Calu3 (cell line): Measurements from ENCODE around the gene ZNF264. TPM values are rescaled to one million over a fixed set of nuclear protein-coding genes. Genes with fewer than 3 reads are reported as not detected.

Experiments
- BruUV-seq: library from RNA; stranded (reverse); fragments of 400-500 nt; replicated peaks from 2 replicates; lab custom pipeline; 2021; lab: Mats Ljungman, UMichigan
- CTCF ChIA-PET: fragments of 300-600 bp; sonication (Branson Sonifier 250); formaldehyde crosslinking; loops from one replicate; lab custom pipeline; 2022; ENCODE audit warnings: antibody characterized with exemption; lab: Charles Lee
- DNase-seq: peaks from one replicate; pipeline ENCODE4 v3.0.0; 2022
- H3K27ac Mint-ChIP-seq: one replicate; pipeline ENCODE4 v1.8.0; 2022; ENCODE audit warnings: mixed read lengths; ENCODE audit not compliant: unreplicated experiment
- H3K27me3 Mint-ChIP-seq: one replicate; pipeline ENCODE4 v1.8.0; 2022; ENCODE audit warnings: mixed read lengths; ENCODE audit not compliant: unreplicated experiment
- H3K36me3 Mint-ChIP-seq: one replicate; pipeline ENCODE4 v1.8.0; 2022; ENCODE audit warnings: mild to moderate bottlenecking, moderate library complexity, mixed read lengths; ENCODE audit not compliant: insufficient read depth, unreplicated experiment
- H3K4me1 Mint-ChIP-seq: one replicate; pipeline ENCODE4 v1.8.0; 2022; ENCODE audit warnings: mild to moderate bottlenecking, low read depth, mixed read lengths; ENCODE audit not compliant: unreplicated experiment
- H3K4me3 Mint-ChIP-seq: one replicate; pipeline ENCODE4 v1.8.0; 2022; ENCODE audit warnings: mild to moderate bottlenecking, low read depth, moderate library complexity, mixed read lengths; ENCODE audit not compliant: unreplicated experiment
- H3K9me3 Mint-ChIP-seq: one replicate; pipeline ENCODE4 v1.8.0; 2022; ENCODE audit warnings: low read depth, mixed read lengths; ENCODE audit not compliant: unreplicated experiment
- CTCF ChIP-seq: fragments of 200-600 bp; IDR thresholded peaks from one replicate; pipeline ENCODE4 v1.8.0; 2022; ENCODE audit warnings: antibody characterized with exemption; ENCODE audit not compliant: unreplicated experiment
- intact Hi-C: fragments of 100-400 bp; cut with micrococcal nuclease; formaldehyde crosslinking; loops from one replicate; pipeline ENCODE4 v1.10.0; 2022; ENCODE audit not compliant: unreplicated experiment
- total RNA-seq: library from RNA; stranded (reverse); gene quantifications from 2 replicates; pipeline ENCODE4 v1.2.3, GENCODE V29; 2022

The ZNF264 gene
- total RNA-seq, 1 experiment from 2014 or later = 28.7 TPM

- Mint-ChIP-seq H3K9me3 (peaks cover 16% of the 10 kb centered on the region), H3K4me1 (no peaks in the 10 kb centered on the region), H3K36me3 (peaks cover 4% of the 10 kb centered on the region), H3K27ac (no peak overlapping the region), H3K4me3 (no peak overlapping the region), H3K27me3 (no peaks in the 10 kb centered on the region)
- BruUV-seq = no TSS peak
- intact Hi-C loops = no loop called here
- DNase-seq = no peak
- CTCF ChIA-PET = no interaction called here
- no peak for TF ChIP-seq CTCF
Measured at GRCh38 chr19:57165846-57166245, 25.5 kb upstream of the ZNF264 start.

- Mint-ChIP-seq H3K27me3 (no peaks in the 10 kb centered on the region), H3K4me1 (no peaks in the 10 kb centered on the region), H3K9me3 (peaks cover 20% of the 10 kb centered on the region), H3K36me3 (peaks cover 4% of the 10 kb centered on the region), H3K27ac (no peak within 1 kb of the TSS), H3K4me3 (no peak within 1 kb of the TSS)
- DNase-seq = no peak
- TF ChIP-seq CTCF = no peak
- CTCF ChIA-PET = interaction anchor here (0.6 kb wide), 1 partner anchor 128 kb away, joined by 3 read pairs; no protein-coding TSS in a partner anchor
- BruUV-seq = no TSS peak
- intact Hi-C loops = no loop called here
Measured at GRCh38 chr19:57167385-57167784, 23.9 kb upstream of the ZNF264 start, which contains the start of gene DUXA. DUXA (minus strand) TSS chr19:57167485; CDS start chr19:57167443, 42 bp downstream.

GRCh38 chr19:57171551-57172081 lies 19.7 kb upstream of the ZNF264 start:
- CTCF ChIA-PET = no interaction called here
- DNase-seq = no peak
- no peaks in the 10 kb centered on the region for H3K36me3 Mint-ChIP-seq
- BruUV-seq = no TSS peak
- H3K4me3 Mint-ChIP-seq = no peak overlapping the region
- intact Hi-C loops = no loop called here
- no peak for TF ChIP-seq CTCF
- H3K27me3 Mint-ChIP-seq = no peaks in the 10 kb centered on the region
- peaks cover 13% of the 10 kb centered on the region for H3K9me3 Mint-ChIP-seq
- H3K4me1 Mint-ChIP-seq = no peaks in the 10 kb centered on the region
- H3K27ac Mint-ChIP-seq = no peak overlapping the region

GRCh38 chr19:57190301-57190700 lies 999 bp upstream of the ZNF264 start:
- no peak for DNase-seq
- Mint-ChIP-seq H3K27ac (no peak overlapping the region), H3K9me3 (peaks cover 12% of the 10 kb centered on the region), H3K4me1 (peaks cover 11% of the 10 kb centered on the region), H3K27me3 (no peaks in the 10 kb centered on the region), H3K4me3 (no peak overlapping the region), H3K36me3 (peaks cover 35% of the 10 kb centered on the region)
- intact Hi-C loops = loop anchor here (10.0 kb wide), 1 partner anchor 194 kb away; the partner anchor contains the start of gene ZNF548
- CTCF ChIA-PET = no interaction called here
- no TSS peak for BruUV-seq
- TF ChIP-seq CTCF = no peak
